Psoas muscle (tissue), 8 donors: ENCODE measurements around the gene PPM1H. TPM values are rescaled to one million over a fixed set of nuclear protein-coding genes. Genes with fewer than 3 reads are reported as not detected.

Source experiments
- ATAC-seq, 4 donors: fragments of 200-7000 bp; cut with Tn5 transposase; one replicate each; pipeline ENCODE4 v1.9.1; 2020; ENCODE audit warnings: moderate library complexity in 3 of 4, mild to moderate bottlenecking in 2 of 4
- DNase-seq, 2 donors: peaks; one replicate each; pipeline ENCODE4 v3.0.0-alpha.2; 2020
- H3K27ac ChIP-seq: fragments of 200-600 bp; one replicate; pipeline ENCODE4 v1.8.0; 2022
- H3K27me3 ChIP-seq, 3 donors: fragments of 200-600 bp in 1 of 3; one replicate each; pipeline versions ENCODE4 v1.6.1 to v1.8.0; 2013 to 2022; ENCODE audit warnings: low read length in 2 of 3, mild to moderate bottlenecking in 2 of 3, moderate library complexity in 1 of 3; ENCODE audit not compliant: insufficient read depth in 3 of 3
- H3K36me3 ChIP-seq, 2 donors: fragments of 200-600 bp in 1 of 2; one replicate each; pipeline versions ENCODE4 v1.6.1 to v1.8.0; 2013 to 2022; ENCODE audit warnings: low read depth in 1 of 2, mild to moderate bottlenecking in 1 of 2, moderate library complexity in 1 of 2; ENCODE audit not compliant: insufficient read depth in 1 of 2
- H3K4me1 ChIP-seq: fragments of 200-600 bp; one replicate; pipeline ENCODE4 v1.8.0; 2022
- H3K4me3 ChIP-seq: fragments of 200-600 bp; one replicate; pipeline ENCODE4 v1.8.0; 2022; ENCODE audit warnings: mild to moderate bottlenecking
- H3K9me3 ChIP-seq: fragments of 200-600 bp; one replicate; pipeline ENCODE4 v1.8.0; 2022
- WGBS, 3 donors: extraction: QIAGEN DNeasy Blood & Tissue Kit; methylation state at CpG; one replicate each; pipeline versions ENCODE4 v1.1.6 to v1.1.7; 2013; 5-methylcytosine and 5-hydroxymethylcytosine counted together
- intact Hi-C, 2 donors: fragments of 100-400 bp; cut with DNase I; formaldehyde crosslinking; loops; one replicate each; pipeline versions ENCODE4 v1.11.0 to v1.14.2; 2022
- polyA plus RNA-seq, 3 donors: library from polyadenylated mRNA; stranded (reverse); fragments of 200-250 nt; gene quantifications; one replicate each; pipeline ENCODE4 v1.2.3, GENCODE V29; 2013
- total RNA-seq, 4 donors: library from RNA; stranded (reverse); fragmentation: NEBNext Ultra II Directional in 2 of 4; extraction: Animal tissue kit (Norgen Biotek cat#: 25700) in 2 of 4; gene quantifications; one replicate each; pipeline versions ENCODE4 v1.2.1 to v1.2.4, GENCODE V29; 2021 to 2023
- TF ChIP-seq, protein P1 (sequence below): fragments of 200-600 bp; IDR thresholded peaks from one replicate; pipeline ENCODE4 v1.8.0; 2022; ENCODE audit warnings: antibody characterized with exemption
- donor health status: healthy with polysubstance abuse.
- donor health status: DM: no; HTN: no; CAD: no; lungs with moderate emphysema.
- donor health status: Bipolar disorder and iron deficiency.
- donor health status: healthy.
- donor health status: DM: yes; HTN: yes; CAD: no.
- donor health status: DM: no; HTN: no; CAD: no.
- donor health status: DM: no; HTN: no; CAD: no.
- donor health status: DM: yes; HTN: yes; CAD: no.

PPM1H gene
- total and polyA plus RNA-seq, 7 donors: 0.65 to 4.3 (median 1.8) TPM

GRCh38 chr12:62738105-62738504, 196.8 kb downstream of the PPM1H start:
- H3K4me1 ChIP-seq: no peaks in the 10 kb centered on the region
- no peaks in the 10 kb centered on the region for H3K9me3 ChIP-seq
- H3K27me3 ChIP-seq: no peaks in the 10 kb centered on the region
- H3K4me3 ChIP-seq: no peak overlapping the region
- no peak overlapping the region for H3K27ac ChIP-seq
- no peaks in the 10 kb centered on the region for H3K36me3 ChIP-seq
- ATAC-seq (no peak), DNase-seq (no peak)
- intact Hi-C loops: no loop called here
- WGBS, 3 donors: 95 to 98% (median 96%) methylated on average over 3 of the region's 3 CpGs
- TF ChIP-seq, protein P1, sequence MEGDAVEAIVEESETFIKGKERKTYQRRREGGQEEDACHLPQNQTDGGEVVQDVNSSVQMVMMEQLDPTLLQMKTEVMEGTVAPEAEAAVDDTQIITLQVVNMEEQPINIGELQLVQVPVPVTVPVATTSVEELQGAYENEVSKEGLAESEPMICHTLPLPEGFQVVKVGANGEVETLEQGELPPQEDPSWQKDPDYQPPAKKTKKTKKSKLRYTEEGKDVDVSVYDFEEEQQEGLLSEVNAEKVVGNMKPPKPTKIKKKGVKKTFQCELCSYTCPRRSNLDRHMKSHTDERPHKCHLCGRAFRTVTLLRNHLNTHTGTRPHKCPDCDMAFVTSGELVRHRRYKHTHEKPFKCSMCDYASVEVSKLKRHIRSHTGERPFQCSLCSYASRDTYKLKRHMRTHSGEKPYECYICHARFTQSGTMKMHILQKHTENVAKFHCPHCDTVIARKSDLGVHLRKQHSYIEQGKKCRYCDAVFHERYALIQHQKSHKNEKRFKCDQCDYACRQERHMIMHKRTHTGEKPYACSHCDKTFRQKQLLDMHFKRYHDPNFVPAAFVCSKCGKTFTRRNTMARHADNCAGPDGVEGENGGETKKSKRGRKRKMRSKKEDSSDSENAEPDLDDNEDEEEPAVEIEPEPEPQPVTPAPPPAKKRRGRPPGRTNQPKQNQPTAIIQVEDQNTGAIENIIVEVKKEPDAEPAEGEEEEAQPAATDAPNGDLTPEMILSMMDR: no peak

GRCh38 chr12:62737615-62738014, 197.3 kb downstream of the PPM1H start:
- no peaks in the 10 kb centered on the region for H3K9me3 ChIP-seq
- no peak overlapping the region for H3K4me3 ChIP-seq
- DNase-seq (no peak), ATAC-seq (no peak)
- TF ChIP-seq, protein P1: no peak
- no peaks in the 10 kb centered on the region for H3K27me3 ChIP-seq
- no peak overlapping the region for H3K27ac ChIP-seq
- intact Hi-C loops: no loop called here
- no peaks in the 10 kb centered on the region for H3K4me1 ChIP-seq
- WGBS, 3 donors: 94 to 100% (median 98%) methylated on average over 2 of the region's 2 CpGs
- H3K36me3 ChIP-seq: no peaks in the 10 kb centered on the region

- WGBS, 3 donors: 92 to 97% (median 93%) methylated on average over 11 of the region's 11 CpGs
- DNase-seq (no peak), ATAC-seq (no peak)
- H3K36me3 ChIP-seq: no peaks in the 10 kb centered on the region
- intact Hi-C loops: no loop called here
- no peaks in the 10 kb centered on the region for H3K4me1 ChIP-seq
- no peaks in the 10 kb centered on the region for H3K9me3 ChIP-seq
- no peak overlapping the region for H3K27ac ChIP-seq
- no peaks in the 10 kb centered on the region for H3K27me3 ChIP-seq
- TF ChIP-seq, protein P1: no peak
- H3K4me3 ChIP-seq: no peak overlapping the region
These were observed 197.8 kb downstream of the PPM1H start for GRCh38 chr12:62737188-62737587.

- no peak overlapping the region for H3K4me3 ChIP-seq
- WGBS, 3 donors: 96 to 100% (median 97%) methylated on average over 2 of the region's 2 CpGs
- no peaks in the 10 kb centered on the region for H3K9me3 ChIP-seq
- H3K27ac ChIP-seq: no peak overlapping the region
- no peaks in the 10 kb centered on the region for H3K36me3 ChIP-seq
- TF ChIP-seq, protein P1: no peak
- no peak for ATAC-seq
- no peak for DNase-seq
- intact Hi-C loops: no loop called here
- H3K27me3 ChIP-seq: no peaks in the 10 kb centered on the region
- H3K4me1 ChIP-seq: peaks cover 3% of the 10 kb centered on the region
These were observed 198.4 kb downstream of the PPM1H start for GRCh38 chr12:62736596-62736995.

GRCh38 chr12:62732861-62733427, 202.0 kb downstream of the PPM1H start:
- ATAC-seq: no peak
- no peaks in the 10 kb centered on the region for H3K36me3 ChIP-seq
- peaks cover 11% of the 10 kb centered on the region for H3K4me1 ChIP-seq
- H3K9me3 ChIP-seq: no peaks in the 10 kb centered on the region
- TF ChIP-seq, protein P1: no peak
- no peak overlapping the region for H3K27ac ChIP-seq
- no peaks in the 10 kb centered on the region for H3K27me3 ChIP-seq
- no peak for DNase-seq
- intact Hi-C loops: no loop called here
- WGBS, 3 donors: 84 to 88% (median 85%) methylated on average over 8 of the region's 8 CpGs
- no peak overlapping the region for H3K4me3 ChIP-seq
